GM12891 (cell line): ENCODE data around the gene NRSN1.

ENCODE experiments used
- POLR2A ChIP-seq: IDR thresholded peaks from 2 replicates; pipeline ENCODE4 v1.6.1; 2011; ENCODE audit warnings: low read depth, low read length, control low read depth
- POLR2AphosphoS5 ChIP-seq: IDR thresholded peaks from 2 replicates; pipeline ENCODE4 v1.6.1; 2011; ENCODE audit warnings: low read depth, low read length, control low read depth
- POU2F2 ChIP-seq: IDR thresholded peaks from 2 replicates; pipeline ENCODE4 v1.6.1; 2011; ENCODE audit warnings: low read depth, mild to moderate bottlenecking, control low read depth, low read length, moderate library complexity
- TAF1 ChIP-seq: IDR thresholded peaks from 2 replicates; pipeline ENCODE4 v1.6.1; 2011; ENCODE audit warnings: low read depth, low read length, control low read depth

DNA sequence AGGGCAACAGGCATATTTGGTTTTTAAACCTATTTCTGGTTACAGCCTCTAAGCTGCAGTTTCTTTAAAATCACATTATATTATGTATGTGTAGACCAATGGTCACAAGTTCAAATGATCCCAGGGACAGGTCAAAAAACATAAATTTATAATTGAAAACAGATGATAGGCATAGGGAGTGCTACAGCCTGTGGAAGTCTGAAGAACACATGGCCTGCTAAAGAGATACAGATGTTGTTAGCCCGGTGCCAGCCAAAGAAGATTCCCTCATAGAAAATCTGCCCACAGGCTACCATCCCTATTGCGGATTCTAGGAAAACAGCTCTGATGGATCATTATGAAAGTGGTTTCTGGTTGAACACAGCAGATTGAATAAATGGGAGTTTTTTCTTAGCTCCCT lies 65.3 kb downstream of the NRSN1 start:
- no peak for TF ChIP-seq POLR2A
- TF ChIP-seq POLR2AphosphoS5, result no peak
- TF ChIP-seq TAF1, result no peak
- no peak for TF ChIP-seq POU2F2
